HG03064 (cell line): Measurements from ENCODE around the gene CD63.

ENCODE experiments used
- ATAC-seq: cut with Tn5 transposase; IDR thresholded peaks from one replicate; pipeline ENCODE4 v1.9.1; 2021; ENCODE audit warnings: low read depth; ENCODE audit not compliant: unreplicated experiment

Gene CD63

GRCh38 chr12:55723516-55724225 lies 5.1 kb downstream of the CD63 start:
- no peak for ATAC-seq

- no peak for ATAC-seq
Observed at GRCh38 chr12:55722948-55723347, 5.9 kb downstream of the CD63 start.

DNA sequence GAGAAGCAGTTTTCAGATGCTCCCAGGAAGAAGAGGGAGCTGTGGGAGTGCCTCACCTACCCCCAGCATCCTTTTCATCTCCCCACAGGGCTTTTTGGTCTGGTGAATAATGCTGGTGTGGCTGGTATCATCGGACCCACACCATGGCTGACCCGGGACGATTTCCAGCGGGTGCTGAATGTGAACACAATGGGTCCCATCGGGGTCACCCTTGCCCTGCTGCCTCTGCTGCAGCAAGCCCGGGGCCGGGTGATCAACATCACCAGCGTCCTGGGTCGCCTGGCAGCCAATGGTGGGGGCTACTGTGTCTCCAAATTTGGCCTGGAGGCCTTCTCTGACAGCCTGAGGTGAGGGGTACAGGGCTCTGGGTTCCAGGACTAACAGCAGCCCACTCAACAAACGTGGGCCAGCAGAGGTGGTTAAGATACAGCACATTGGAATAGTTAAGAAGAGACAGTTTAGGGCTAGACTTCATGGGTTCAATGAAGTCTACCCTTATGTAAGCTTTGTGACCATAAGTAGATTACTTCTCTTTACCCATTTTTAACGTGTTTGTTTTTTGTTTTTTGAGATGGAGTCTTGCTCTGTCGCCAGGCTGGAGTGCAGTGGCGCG lies 7.1 kb downstream of the CD63 start:
- ATAC-seq = no peak

GRCh38 chr12:55720894-55721444 lies 7.8 kb downstream of the CD63 start:
- ATAC-seq = no peak

DNA sequence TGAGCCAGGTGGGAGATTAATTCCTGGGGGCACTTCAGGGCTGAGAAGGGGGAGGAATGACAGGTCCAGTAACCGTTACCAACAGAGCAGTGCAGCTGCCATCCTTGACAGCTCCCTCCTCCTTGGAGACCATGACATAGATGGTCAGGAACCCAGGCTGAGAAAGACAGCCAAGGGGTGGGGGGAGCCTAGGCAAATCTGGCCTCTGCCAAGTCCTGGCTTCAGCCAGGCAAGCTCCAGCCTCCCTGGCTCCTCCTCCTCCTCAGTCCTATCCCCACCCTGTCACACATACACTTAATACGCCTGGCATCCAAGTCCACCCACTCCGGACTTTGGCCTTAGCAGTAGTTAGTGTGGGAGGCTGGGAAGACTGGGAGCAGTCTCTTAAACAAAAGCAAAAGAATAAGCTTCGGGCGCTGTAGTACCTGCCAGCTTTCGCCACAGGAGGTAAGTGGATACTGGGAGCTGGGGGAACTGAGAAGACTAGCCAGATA lies 8.7 kb downstream of the CD63 start, which contains the start of gene RDH5:
Gene RDH5 (plus strand): TSS at position 323 of the 494 bp plus-strand sequence. CDS start 792 bp downstream, outside the sequence.
- ATAC-seq = no peak

GRCh38 chr12:55719371-55719770 lies 9.4 kb downstream of the CD63 start:
- ATAC-seq = no peak

DNA sequence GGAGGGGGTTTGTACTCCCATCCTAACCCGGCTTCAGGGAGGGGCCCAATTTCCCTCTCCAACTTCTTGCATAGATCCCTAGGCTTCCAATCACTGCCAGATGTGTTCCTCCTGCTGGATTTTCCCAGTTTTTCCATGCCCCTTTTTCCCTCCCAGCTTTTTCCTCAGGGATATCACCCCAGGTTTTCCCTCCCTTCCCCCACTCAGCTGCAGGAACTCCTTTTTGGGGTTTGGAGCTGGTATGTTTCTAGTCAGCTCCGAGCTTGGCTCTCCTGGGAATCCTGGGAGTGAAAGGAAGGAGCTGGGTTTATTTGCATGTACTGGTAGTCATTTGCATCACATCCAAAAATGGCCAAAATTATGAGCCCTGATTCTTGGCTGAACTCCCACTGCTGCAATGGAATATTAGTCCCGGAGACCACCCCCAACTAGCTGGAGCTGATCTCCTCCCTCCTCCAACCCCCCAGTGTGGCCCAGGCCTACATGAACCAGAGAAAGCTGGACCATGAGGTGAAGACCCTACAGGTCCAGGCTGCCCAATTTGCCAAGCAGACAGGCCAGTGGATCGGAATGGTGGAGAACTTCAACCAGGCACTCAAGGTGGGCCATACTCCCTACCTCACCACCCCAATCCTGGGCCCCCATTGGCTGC lies 10.1 kb downstream of the CD63 start:
- ATAC-seq = no peak

DNA sequence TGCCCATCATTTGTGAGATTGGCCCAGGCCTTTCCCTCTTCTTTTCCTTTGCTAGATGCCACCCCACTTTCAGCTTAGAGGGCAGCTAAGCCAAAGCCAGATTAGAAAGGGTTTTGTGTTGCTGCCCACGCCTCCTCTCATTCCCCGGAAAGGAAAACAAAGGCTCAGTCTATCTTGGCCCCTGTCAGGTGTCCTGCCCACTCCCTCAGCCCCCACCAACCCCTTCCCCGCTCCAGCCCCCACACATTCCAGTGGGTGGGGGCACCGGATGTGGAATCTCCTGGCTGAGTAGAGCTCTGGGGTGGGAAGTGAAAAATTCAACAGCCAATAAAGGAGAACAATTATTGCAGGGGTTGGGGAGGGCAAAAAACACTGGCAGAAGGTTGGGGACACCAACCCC lies 10.8 kb downstream of the CD63 start:
- no peak for ATAC-seq

- no peak for ATAC-seq
Observed at GRCh38 chr12:55717011-55718007, 11.5 kb downstream of the CD63 start.

DNA sequence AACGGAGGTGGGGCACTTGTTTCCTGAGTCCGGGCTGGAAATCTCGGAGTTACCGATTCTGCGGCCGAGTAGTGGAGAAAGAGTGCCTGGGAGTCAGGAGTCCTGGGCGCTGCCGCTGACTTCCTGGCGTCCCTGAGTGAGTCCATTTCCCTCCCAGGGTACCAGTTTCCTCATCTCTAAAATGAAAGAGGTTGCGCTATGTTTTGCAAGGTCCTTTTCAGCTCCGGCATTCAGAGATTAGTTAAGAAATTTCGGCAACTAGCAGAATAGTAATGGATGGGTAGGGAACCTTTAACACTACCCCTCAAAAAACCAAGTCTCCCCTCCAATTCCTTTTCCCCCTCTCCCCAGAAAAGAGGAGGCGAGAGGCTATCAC lies 12.2 kb downstream of the CD63 start:
- ATAC-seq = no peak

- ATAC-seq = peak; percentile 84
Observed at GRCh38 chr12:55715833-55716581, 12.8 kb downstream of the CD63 start, which contains the start of gene BLOC1S1. BLOC1S1 (plus strand) TSS chr12:55716046; CDS start chr12:55716052, 6 bp downstream.

DNA sequence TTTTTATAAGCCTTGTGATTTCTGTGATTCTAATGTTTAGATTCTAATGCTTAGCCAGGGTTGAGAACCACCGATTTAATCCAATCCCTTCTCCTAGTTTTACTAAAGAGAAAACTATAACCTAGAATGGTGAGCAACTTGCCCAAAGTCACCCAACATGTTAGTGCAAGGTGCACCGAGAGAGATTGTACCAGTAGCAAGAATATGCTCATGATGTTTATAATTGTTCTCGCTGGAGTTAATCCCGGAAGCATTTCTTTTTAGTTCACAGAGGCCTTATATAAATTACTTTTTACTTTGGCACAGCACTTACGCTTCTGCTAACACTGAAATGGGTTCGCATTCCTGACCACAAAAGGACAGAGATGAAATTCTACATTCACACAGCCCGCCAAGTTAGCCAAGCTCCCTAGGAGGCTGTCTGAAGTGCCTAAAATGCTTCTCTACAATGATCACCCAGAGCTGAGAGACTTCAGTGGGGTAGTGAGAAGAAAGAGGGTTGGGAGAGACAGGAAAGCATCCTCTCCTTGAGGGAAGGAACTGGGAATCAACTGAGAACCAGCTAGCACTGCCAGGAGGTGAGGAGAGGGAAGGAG lies 13.5 kb downstream of the CD63 start:
- no peak for ATAC-seq

DNA sequence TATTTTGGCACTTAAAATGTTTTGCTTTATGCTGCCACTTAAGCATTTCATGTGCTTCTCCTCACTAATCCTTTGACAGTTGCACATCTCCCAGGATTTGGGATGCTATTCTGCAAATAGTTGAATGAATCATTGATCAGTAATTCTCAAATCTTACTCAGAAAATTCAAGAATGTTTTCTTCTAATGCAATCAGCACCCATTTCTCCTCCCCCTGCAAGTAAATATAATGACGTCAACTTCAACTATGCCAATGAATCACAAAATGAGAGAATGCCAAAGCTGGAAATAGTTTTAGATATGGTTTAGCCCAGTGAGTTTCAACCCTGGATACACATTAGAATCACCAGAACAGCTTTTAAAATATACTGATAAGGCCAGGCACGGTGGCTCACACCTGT lies 15.1 kb downstream of the CD63 start:
- ATAC-seq = no peak

GRCh38 chr12:55712700-55713415 lies 16.0 kb downstream of the CD63 start:
- no peak for ATAC-seq

DNA sequence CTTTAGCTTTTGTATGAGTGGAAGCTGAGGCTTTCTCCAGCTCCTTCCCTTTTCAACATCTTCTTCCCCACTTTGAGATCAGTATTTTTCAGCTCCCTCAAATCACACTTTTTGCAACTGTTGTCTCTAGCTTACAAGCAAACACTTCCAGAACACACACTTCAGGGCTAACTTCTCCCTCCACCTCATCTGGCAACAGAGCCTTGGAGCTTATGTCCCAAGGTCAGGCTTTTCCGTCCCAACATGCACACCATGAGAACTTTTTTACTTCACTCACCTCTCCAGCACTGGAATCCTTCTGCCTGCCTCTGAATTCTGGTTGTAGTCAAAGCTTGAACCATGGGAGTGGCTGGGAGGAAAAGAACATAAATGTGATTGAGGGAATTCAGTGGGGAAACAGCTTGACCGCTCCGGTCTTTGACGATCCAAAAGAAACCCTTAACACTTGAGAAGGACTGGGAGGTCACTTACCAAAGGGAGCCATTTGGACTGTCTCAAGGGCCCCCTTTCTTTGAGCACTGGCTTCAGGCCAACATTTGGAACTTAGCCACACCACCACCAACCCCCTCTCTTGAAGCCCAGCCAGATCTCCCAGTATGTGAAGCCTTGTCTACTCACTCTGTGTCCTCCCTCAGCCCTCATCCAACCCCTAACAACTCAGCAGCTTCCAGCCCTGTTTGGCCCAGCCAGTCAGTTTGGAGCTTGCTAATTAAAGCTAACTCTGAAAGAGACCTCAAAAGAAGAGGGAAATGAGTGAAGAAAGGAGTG lies 16.8 kb downstream of the CD63 start:
- ATAC-seq = no peak

- no peak for ATAC-seq
Observed at GRCh38 chr12:55708695-55709233, 20.0 kb downstream of the CD63 start.
